Effector memory CD4-positive, alpha-beta T cell (primary cell): ENCODE measurements around the gene PCOLCE2.

Source experiments
- DNase-seq, 3 donors: peaks; one replicate each; pipeline ENCODE4 v3.0.0-alpha.2; 2020
- H3K27ac ChIP-seq: 2 replicates; pipeline ENCODE4 v1.7.0; 2013; ENCODE audit warnings: mild to moderate bottlenecking, low read length, moderate library complexity; ENCODE audit not compliant: insufficient read depth, poor library complexity, severe bottlenecking
- H3K27me3 ChIP-seq: replicated peaks from 2 replicates; pipeline ENCODE4 v1.7.0; 2013; ENCODE audit warnings: mild to moderate bottlenecking, low read length; ENCODE audit not compliant: insufficient read depth, control insufficient read depth, poor library complexity, severe bottlenecking
- H3K36me3 ChIP-seq: 2 replicates; pipeline ENCODE4 v1.7.0; 2013; ENCODE audit warnings: mild to moderate bottlenecking, low read length, moderate library complexity; ENCODE audit not compliant: control insufficient read depth, insufficient read depth
- H3K4me1 ChIP-seq: 2 replicates; pipeline ENCODE4 v1.7.0; 2013; ENCODE audit warnings: low read length, mild to moderate bottlenecking; ENCODE audit not compliant: control insufficient read depth, insufficient read depth, poor library complexity, severe bottlenecking
- H3K4me3 ChIP-seq: 2 replicates; pipeline ENCODE4 v1.7.0; 2013; ENCODE audit warnings: low read length, low read depth, mild to moderate bottlenecking; ENCODE audit not compliant: insufficient read depth, poor library complexity, severe bottlenecking
- H3K9me3 ChIP-seq: 2 replicates; pipeline ENCODE4 v1.7.0; 2013; ENCODE audit warnings: mild to moderate bottlenecking, low read length, moderate library complexity; ENCODE audit not compliant: control insufficient read depth

Gene PCOLCE2

DNA sequence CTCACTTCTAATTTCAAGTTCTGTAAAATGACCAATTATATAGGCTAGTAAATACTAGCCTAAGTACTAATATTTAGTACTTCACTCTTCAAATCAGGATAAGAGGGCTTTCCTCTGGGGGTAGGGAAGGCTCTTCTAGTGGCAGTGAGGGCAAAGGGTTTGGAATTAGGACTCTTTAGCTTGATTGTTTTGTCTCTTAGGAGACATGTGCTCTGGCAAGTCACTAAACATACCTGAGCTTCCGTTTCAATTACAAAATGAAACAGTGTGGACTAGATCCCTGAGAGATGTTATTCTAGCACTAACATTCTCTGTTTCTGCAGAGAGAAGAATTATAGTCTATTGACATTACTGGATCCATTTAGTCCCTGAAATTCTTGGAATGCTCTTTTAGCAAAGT, 71.5 kb downstream of the PCOLCE2 start:
- no peak for DNase-seq
- H3K4me1 ChIP-seq = no peaks in the 10 kb centered on the region

GRCh38 chr3:142815803-142816202, 73.1 kb downstream of the PCOLCE2 start:
- Histone ChIP-seq H3K9me3 (no peaks in the 10 kb centered on the region), H3K36me3 (no peaks in the 10 kb centered on the region), H3K27me3 (no peaks in the 10 kb centered on the region), H3K27ac (no peak overlapping the region), H3K4me1 (no peaks in the 10 kb centered on the region), H3K4me3 (no peak overlapping the region)
- DNase-seq = no peak

More for the DNA sequence above, 71.5 kb downstream of the PCOLCE2 start:
- H3K9me3 ChIP-seq = no peaks in the 10 kb centered on the region
- no peak overlapping the region for H3K4me3 ChIP-seq
- H3K27me3 ChIP-seq = no peaks in the 10 kb centered on the region
- H3K36me3 ChIP-seq = no peaks in the 10 kb centered on the region
- H3K27ac ChIP-seq = no peak overlapping the region

DNA sequence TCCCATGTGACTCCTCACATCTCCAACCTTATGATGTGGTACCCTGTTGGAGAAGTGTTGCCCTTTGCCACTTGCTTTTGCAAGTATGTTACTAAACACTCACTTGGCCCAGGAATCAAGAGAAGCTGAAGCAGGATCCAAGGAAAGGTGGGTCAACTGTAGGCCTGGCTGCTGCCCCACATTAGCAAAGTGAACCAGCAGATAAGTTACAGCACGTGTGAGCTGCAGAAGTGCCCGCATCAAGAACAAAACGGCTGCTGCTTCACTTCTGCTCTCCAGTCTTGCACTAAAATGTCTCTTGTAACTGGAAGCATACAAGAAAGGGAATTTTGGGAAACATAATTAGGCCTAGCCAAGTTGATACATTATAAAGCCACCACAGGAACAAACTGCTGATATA, 79.6 kb downstream of the PCOLCE2 start:
- no peaks in the 10 kb centered on the region for H3K4me1 ChIP-seq
- no peaks in the 10 kb centered on the region for H3K27me3 ChIP-seq
- H3K36me3 ChIP-seq = no peaks in the 10 kb centered on the region
- no peak overlapping the region for H3K4me3 ChIP-seq
- no peak for DNase-seq
- H3K27ac ChIP-seq = no peak overlapping the region
- H3K9me3 ChIP-seq = no peaks in the 10 kb centered on the region

DNA sequence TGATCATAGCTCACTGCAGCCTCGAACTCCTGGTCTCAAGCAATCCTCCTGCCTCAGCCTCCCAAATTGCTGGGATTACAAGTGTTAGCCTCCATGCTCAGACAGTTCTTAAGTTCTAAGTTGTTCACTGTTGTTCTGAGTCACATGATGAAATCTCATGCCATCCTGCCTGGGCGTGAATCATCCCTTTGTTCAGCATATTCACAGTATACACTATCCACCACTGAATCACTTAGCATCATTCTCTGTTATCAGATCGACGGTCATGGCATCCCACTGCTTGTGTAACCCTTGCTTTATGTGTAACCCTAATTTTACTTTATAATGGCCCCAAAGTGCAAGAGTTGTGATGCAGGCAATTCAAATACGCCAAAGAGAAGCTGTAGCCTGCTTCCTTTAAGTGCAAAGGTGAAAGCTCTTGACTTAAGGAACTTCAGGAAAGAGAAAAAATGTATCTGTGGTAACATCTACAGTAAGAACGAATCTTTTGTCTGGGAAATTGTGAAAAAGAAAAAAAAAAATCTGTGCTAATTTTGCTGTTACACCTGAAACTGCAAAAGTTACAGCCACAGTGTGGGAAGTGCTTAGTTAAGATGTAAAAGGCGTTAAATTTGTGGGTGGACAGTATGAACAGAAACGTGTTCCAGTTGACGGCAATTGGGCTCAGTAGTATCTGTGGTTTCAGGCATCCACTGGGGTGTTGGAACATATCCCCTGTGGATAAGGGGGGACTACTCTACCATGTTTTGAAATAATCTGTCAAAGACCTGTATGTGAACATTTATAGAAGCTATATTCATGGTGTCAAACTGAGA, 80.6 kb downstream of the PCOLCE2 start:
- Histone ChIP-seq H3K27me3 (no peaks in the 10 kb centered on the region), H3K4me3 (no peak overlapping the region), H3K27ac (no peak overlapping the region), H3K9me3 (no peaks in the 10 kb centered on the region), H3K36me3 (no peaks in the 10 kb centered on the region), H3K4me1 (no peaks in the 10 kb centered on the region)
- no peak for DNase-seq

- no peak for DNase-seq
- Histone ChIP-seq H3K27me3 (no peaks in the 10 kb centered on the region), H3K4me3 (no peak overlapping the region), H3K4me1 (no peaks in the 10 kb centered on the region), H3K9me3 (no peaks in the 10 kb centered on the region), H3K36me3 (no peaks in the 10 kb centered on the region), H3K27ac (no peak overlapping the region)
Measured at GRCh38 chr3:142802891-142803290, 86.0 kb downstream of the PCOLCE2 start.

GRCh38 chr3:142801746-142802145, 87.1 kb downstream of the PCOLCE2 start:
- Histone ChIP-seq H3K9me3 (no peaks in the 10 kb centered on the region), H3K4me1 (no peaks in the 10 kb centered on the region), H3K4me3 (no peak overlapping the region), H3K27me3 (no peaks in the 10 kb centered on the region), H3K27ac (no peak overlapping the region), H3K36me3 (no peaks in the 10 kb centered on the region)
- no peak for DNase-seq

- no peak overlapping the region for H3K27ac ChIP-seq
- no peaks in the 10 kb centered on the region for H3K9me3 ChIP-seq
- no peaks in the 10 kb centered on the region for H3K36me3 ChIP-seq
- H3K4me3 ChIP-seq = no peak overlapping the region
- no peak for DNase-seq
- no peaks in the 10 kb centered on the region for H3K27me3 ChIP-seq
- H3K4me1 ChIP-seq = no peaks in the 10 kb centered on the region
Measured at GRCh38 chr3:142796823-142797222, 92.1 kb downstream of the PCOLCE2 start.

- no peaks in the 10 kb centered on the region for H3K4me1 ChIP-seq
- no peaks in the 10 kb centered on the region for H3K27me3 ChIP-seq
- H3K9me3 ChIP-seq = no peaks in the 10 kb centered on the region
- no peak overlapping the region for H3K4me3 ChIP-seq
- no peak overlapping the region for H3K27ac ChIP-seq
- DNase-seq = no peak
- no peaks in the 10 kb centered on the region for H3K36me3 ChIP-seq
Measured at GRCh38 chr3:142795332-142795731, 93.6 kb downstream of the PCOLCE2 start.

DNA sequence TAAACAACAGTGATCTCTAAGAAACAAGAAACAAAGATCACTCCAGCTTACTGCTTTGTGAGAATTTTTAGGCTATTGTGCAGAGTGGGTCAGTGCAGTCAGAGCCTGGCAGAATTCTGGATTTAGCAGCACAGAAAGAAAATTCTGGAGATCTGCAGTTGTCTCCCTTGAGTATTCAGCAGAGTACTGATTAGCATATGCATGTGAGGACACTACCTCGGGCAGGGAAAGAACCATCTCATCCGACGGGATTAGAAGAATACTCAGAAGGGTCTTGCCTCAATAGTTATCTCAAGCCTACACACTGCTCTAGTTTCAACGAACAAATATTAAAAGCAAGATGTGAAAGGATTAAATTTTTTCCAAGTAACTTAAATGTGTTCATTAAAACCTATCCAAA, 94.4 kb downstream of the PCOLCE2 start:
- Histone ChIP-seq H3K27me3 (no peaks in the 10 kb centered on the region), H3K4me3 (no peak overlapping the region), H3K9me3 (no peaks in the 10 kb centered on the region), H3K36me3 (no peaks in the 10 kb centered on the region), H3K4me1 (no peaks in the 10 kb centered on the region), H3K27ac (no peak overlapping the region)
- DNase-seq = no peak

- DNase-seq = no peak
- Histone ChIP-seq H3K36me3 (no peaks in the 10 kb centered on the region), H3K4me1 (no peaks in the 10 kb centered on the region), H3K27ac (no peak overlapping the region), H3K27me3 (no peaks in the 10 kb centered on the region), H3K4me3 (no peak overlapping the region), H3K9me3 (no peaks in the 10 kb centered on the region)
Measured at GRCh38 chr3:142787719-142788118, 101.2 kb downstream of the PCOLCE2 start.
